Panc1 (cell line): ENCODE results near the gene CDKAL1. TPM values are rescaled to one million over a fixed set of nuclear protein-coding genes. Genes with fewer than 3 reads are reported as not detected.

ENCODE experiments used
- ATAC-seq: fragments of 200-7000 bp; cut with Tn5 transposase; 2 replicates; pipeline ENCODE4 v1.9.1; 2020; ENCODE audit warnings: mild to moderate bottlenecking, moderate library complexity
- BruUV-seq: library from RNA; stranded (reverse); fragments of 400-500 nt; replicated peaks from 2 replicates; lab custom pipeline; 2021; lab: Mats Ljungman, UMichigan
- CTCF ChIA-PET: fragments of 300-600 bp; sonication (Branson Sonifier 250); formaldehyde crosslinking; loops from one replicate; lab custom pipeline; 2022; ENCODE audit warnings: antibody characterized with exemption; lab: Charles Lee
- POLR2A ChIA-PET: fragments of 300-600 bp; sonication (Branson Sonifier 250); formaldehyde crosslinking; loops from one replicate; lab custom pipeline; 2022; ENCODE audit warnings: antibody characterized with exemption; lab: Charles Lee
- DNase-seq: peaks from one replicate; pipeline ENCODE4 v3.0.0-alpha.2; 2010; ENCODE audit warnings: low read depth, low spot score
- H3K27ac ChIP-seq: 2 replicates; pipeline ENCODE4 v1.5.1; 2011; ENCODE audit warnings: mild to moderate bottlenecking, low read length, inconsistent platforms
- H3K27me3 ChIP-seq: fragments of 200-500 bp; sonication (Bioruptor generic); 2 replicates; pipeline ENCODE4 v1.6.0; 2014; ENCODE audit warnings: low read length, inconsistent platforms; ENCODE audit not compliant: control insufficient read depth, insufficient read depth
- H3K36me3 ChIP-seq: fragments of 200-500 bp; sonication (Bioruptor generic); 2 replicates; pipeline ENCODE4 v1.5.1; 2014; ENCODE audit warnings: inconsistent platforms, mild to moderate bottlenecking, low read length, moderate library complexity; ENCODE audit not compliant: control insufficient read depth, insufficient read depth
- H3K4me1 ChIP-seq: 2 replicates; pipeline ENCODE4 v1.5.1; 2011; ENCODE audit warnings: inconsistent platforms, mild to moderate bottlenecking, low read length, moderate library complexity; ENCODE audit not compliant: control insufficient read depth, insufficient read depth
- H3K4me3 ChIP-seq, 2 experiments: 2 replicates each; pipeline ENCODE4 v1.5.1; 2011 to 2012; ENCODE audit warnings: low read depth in 2 of 2, low read length in 2 of 2, mild to moderate bottlenecking in 2 of 2, inconsistent platforms in 1 of 2, moderate library complexity in 1 of 2
- H3K9me3 ChIP-seq: fragments of 200-500 bp; sonication (Bioruptor generic); 2 replicates; pipeline ENCODE4 v1.5.1; 2014; ENCODE audit warnings: low read depth, mild to moderate bottlenecking, inconsistent platforms, low read length, moderate library complexity; ENCODE audit not compliant: control insufficient read depth, insufficient read depth
- POLR2AphosphoS5 ChIP-seq: IDR thresholded peaks from 2 replicates; pipeline ENCODE4 v1.6.1; 2012; ENCODE audit warnings: mild to moderate bottlenecking, low read depth, low read length, moderate library complexity
- SIN3A ChIP-seq: IDR thresholded peaks from 2 replicates; pipeline ENCODE4 v1.6.1; 2012; ENCODE audit warnings: low read depth, mild to moderate bottlenecking, low read length, moderate library complexity, borderline replicate concordance; ENCODE audit not compliant: insufficient read depth
- TCF7L2 ChIP-seq: IDR thresholded peaks from 2 replicates; pipeline ENCODE4 v1.6.1; 2011; ENCODE audit warnings: mild to moderate bottlenecking, low read depth, low read length, inconsistent platforms
- in situ Hi-C: cut with HindIII; loops from 2 replicates; pipeline ENCODE4 v1.10.0; 2016; ENCODE audit warnings: low sequenced_read_pairs, low pct_unique_long_range_greater_than_20kb
- intact Hi-C: fragments of 100-400 bp; cut with micrococcal nuclease; formaldehyde crosslinking; loops from one replicate; pipeline ENCODE4 v1.10.0; 2022; ENCODE audit not compliant: unreplicated experiment
- total RNA-seq: library from RNA; stranded (reverse); gene quantifications from one replicate; pipeline ENCODE4 v1.2.1, GENCODE V29; 2021; ENCODE audit not compliant: unreplicated experiment
- TF ChIP-seq, protein P1 (sequence below), 2 experiments: IDR thresholded peaks; 2 replicates each; pipeline ENCODE4 v1.6.1; 2011 to 2012; ENCODE audit warnings: low read depth in 2 of 2, control low read depth in 1 of 2, low read length in 1 of 2, mild to moderate bottlenecking in 1 of 2, moderate library complexity in 1 of 2; ENCODE audit not compliant: insufficient read depth in 1 of 2
- TF ChIP-seq, protein P2 (sequence below): fragments of 450-650 bp; IDR thresholded peaks from 2 replicates; pipeline ENCODE4 v1.5.1; 2017; ENCODE audit warnings: mild to moderate bottlenecking

Gene CDKAL1
- total RNA-seq, 1 experiment from 2014 or later: 14.5 TPM

GRCh38 chr6:21240709-21241108 lies 706.5 kb downstream of the CDKAL1 start:
- H3K9me3 ChIP-seq: no peaks in the 10 kb centered on the region
- no peak overlapping the region for H3K27ac ChIP-seq
- in situ Hi-C loops: no loop called here
- intact Hi-C loops: no loop called here
- DNase-seq: no peak
- BruUV-seq: no TSS peak
- no peaks in the 10 kb centered on the region for H3K4me1 ChIP-seq
- ChIA-PET POLR2A (no interaction called here), CTCF (no interaction called here)
- no peak for ATAC-seq
- no peak for TF ChIP-seq SIN3A
- TF ChIP-seq, protein P1, sequence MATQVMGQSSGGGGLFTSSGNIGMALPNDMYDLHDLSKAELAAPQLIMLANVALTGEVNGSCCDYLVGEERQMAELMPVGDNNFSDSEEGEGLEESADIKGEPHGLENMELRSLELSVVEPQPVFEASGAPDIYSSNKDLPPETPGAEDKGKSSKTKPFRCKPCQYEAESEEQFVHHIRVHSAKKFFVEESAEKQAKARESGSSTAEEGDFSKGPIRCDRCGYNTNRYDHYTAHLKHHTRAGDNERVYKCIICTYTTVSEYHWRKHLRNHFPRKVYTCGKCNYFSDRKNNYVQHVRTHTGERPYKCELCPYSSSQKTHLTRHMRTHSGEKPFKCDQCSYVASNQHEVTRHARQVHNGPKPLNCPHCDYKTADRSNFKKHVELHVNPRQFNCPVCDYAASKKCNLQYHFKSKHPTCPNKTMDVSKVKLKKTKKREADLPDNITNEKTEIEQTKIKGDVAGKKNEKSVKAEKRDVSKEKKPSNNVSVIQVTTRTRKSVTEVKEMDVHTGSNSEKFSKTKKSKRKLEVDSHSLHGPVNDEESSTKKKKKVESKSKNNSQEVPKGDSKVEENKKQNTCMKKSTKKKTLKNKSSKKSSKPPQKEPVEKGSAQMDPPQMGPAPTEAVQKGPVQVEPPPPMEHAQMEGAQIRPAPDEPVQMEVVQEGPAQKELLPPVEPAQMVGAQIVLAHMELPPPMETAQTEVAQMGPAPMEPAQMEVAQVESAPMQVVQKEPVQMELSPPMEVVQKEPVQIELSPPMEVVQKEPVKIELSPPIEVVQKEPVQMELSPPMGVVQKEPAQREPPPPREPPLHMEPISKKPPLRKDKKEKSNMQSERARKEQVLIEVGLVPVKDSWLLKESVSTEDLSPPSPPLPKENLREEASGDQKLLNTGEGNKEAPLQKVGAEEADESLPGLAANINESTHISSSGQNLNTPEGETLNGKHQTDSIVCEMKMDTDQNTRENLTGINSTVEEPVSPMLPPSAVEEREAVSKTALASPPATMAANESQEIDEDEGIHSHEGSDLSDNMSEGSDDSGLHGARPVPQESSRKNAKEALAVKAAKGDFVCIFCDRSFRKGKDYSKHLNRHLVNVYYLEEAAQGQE (IDR thresholded peaks at IDR 0.05; ENCODE audit: insufficient read depth in 1 of 2, low read depth in 2 of 2, low read length in 1 of 2): no peak
- TF ChIP-seq TCF7L2: no peak
- TF ChIP-seq, protein P2, sequence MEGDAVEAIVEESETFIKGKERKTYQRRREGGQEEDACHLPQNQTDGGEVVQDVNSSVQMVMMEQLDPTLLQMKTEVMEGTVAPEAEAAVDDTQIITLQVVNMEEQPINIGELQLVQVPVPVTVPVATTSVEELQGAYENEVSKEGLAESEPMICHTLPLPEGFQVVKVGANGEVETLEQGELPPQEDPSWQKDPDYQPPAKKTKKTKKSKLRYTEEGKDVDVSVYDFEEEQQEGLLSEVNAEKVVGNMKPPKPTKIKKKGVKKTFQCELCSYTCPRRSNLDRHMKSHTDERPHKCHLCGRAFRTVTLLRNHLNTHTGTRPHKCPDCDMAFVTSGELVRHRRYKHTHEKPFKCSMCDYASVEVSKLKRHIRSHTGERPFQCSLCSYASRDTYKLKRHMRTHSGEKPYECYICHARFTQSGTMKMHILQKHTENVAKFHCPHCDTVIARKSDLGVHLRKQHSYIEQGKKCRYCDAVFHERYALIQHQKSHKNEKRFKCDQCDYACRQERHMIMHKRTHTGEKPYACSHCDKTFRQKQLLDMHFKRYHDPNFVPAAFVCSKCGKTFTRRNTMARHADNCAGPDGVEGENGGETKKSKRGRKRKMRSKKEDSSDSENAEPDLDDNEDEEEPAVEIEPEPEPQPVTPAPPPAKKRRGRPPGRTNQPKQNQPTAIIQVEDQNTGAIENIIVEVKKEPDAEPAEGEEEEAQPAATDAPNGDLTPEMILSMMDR: no peak
- no peak for TF ChIP-seq POLR2AphosphoS5
- no peak overlapping the region for H3K4me3 ChIP-seq
- H3K27me3 ChIP-seq: no peaks in the 10 kb centered on the region
- H3K36me3 ChIP-seq: no peaks in the 10 kb centered on the region

DNA sequence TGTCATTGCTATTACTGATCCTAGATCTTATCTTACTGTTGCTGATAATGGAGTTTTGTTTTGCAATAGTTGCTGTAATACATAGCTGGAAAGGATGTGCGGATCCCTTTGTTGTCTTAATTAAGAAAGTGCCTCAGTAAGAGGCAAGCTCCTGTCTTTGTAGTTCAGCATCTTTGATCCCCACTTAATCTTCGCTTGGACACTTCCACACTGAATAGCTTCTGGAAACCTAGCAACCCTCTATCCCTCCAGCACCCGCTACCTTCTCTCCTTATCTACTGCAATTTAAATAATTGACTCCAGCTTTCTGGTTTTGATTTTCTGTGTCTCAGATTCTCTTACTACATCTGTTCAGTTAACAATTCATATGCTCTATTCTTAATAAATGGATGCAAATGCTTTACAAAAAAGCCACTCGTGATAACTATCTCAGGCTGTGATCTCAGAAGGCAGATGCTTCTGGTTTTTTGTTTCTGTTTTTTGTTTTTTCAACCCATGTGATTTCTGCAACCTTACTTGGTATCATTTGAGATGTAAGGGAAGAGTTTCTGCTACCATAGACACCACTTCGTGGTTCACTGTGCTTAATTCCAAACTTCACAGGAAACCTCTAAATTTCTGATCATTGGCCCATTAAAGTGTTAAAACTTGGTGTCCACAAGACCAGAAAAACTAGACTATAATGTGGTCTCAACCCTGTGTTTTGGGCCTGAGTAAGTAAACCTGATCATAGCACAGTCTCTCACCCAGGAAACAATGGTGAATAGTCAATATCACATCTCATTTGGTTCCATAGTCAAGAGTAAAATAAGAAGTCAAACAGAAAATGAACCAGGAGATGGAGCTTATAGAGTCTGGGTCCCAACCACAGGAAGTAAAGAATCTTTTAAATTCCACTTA lies 707.2 kb downstream of the CDKAL1 start:
- ChIA-PET CTCF (no interaction called here), POLR2A (no interaction called here)
- no peak for ATAC-seq
- Histone ChIP-seq H3K36me3 (no peaks in the 10 kb centered on the region), H3K4me1 (no peaks in the 10 kb centered on the region), H3K9me3 (no peaks in the 10 kb centered on the region), H3K27ac (no peak overlapping the region), H3K4me3 (no peak overlapping the region), H3K27me3 (no peaks in the 10 kb centered on the region)
- intact Hi-C loops: no loop called here
- TF ChIP-seq, protein P2: no peak
- no peak for TF ChIP-seq SIN3A
- TF ChIP-seq, protein P1 (IDR thresholded peaks at IDR 0.05; ENCODE audit: insufficient read depth in 1 of 2, low read depth in 2 of 2, low read length in 1 of 2): no peak
- TF ChIP-seq POLR2AphosphoS5: no peak
- TF ChIP-seq TCF7L2: no peak
- in situ Hi-C loops: no loop called here
- BruUV-seq: no TSS peak
- no peak for DNase-seq
